Liver (tissue), 9 donors: Measurements from ENCODE around the gene EP400. TPM values are rescaled to one million over a fixed set of nuclear protein-coding genes. Genes with fewer than 3 reads are reported as not detected.

Experiments used
- DNase-seq: peaks from one replicate; pipeline ENCODE4 v3.0.0-alpha.2; 2017; ENCODE audit warnings: low spot score
- H3K27ac ChIP-seq, 2 donors: one replicate each; pipeline ENCODE4 v1.7.0; 2013; ENCODE audit warnings: inconsistent platforms in 2 of 2, low read length in 2 of 2, control low read depth in 1 of 2, low read depth in 1 of 2, mild to moderate bottlenecking in 1 of 2
- H3K27me3 ChIP-seq, 4 donors: one replicate each; pipeline versions ENCODE4 v1.6.1 to v1.7.0; 2013; ENCODE audit warnings: low read length in 3 of 4, inconsistent platforms in 1 of 4, mild to moderate bottlenecking in 1 of 4, moderate library complexity in 1 of 4; ENCODE audit not compliant: control insufficient read depth in 4 of 4, insufficient read depth in 4 of 4
- H3K36me3 ChIP-seq, 4 donors: one replicate each; pipeline versions ENCODE4 v1.6.1 to v1.7.0; 2013; ENCODE audit warnings: low read length in 3 of 4, mild to moderate bottlenecking in 3 of 4, low read depth in 1 of 4, moderate library complexity in 1 of 4; ENCODE audit not compliant: control insufficient read depth in 4 of 4, insufficient read depth in 3 of 4
- H3K4me1 ChIP-seq, 4 donors: one replicate each; pipeline versions ENCODE4 v1.6.1 to v1.7.0; 2013; ENCODE audit warnings: low read length in 3 of 4, mild to moderate bottlenecking in 3 of 4, moderate library complexity in 1 of 4; ENCODE audit not compliant: control insufficient read depth in 4 of 4, insufficient read depth in 4 of 4
- H3K4me3 ChIP-seq, 3 donors: one replicate each; pipeline versions ENCODE4 v1.6.1 to v1.7.0; 2013; ENCODE audit warnings: low read length in 3 of 3, control low read depth in 1 of 3, low read depth in 1 of 3, mild to moderate bottlenecking in 1 of 3
- H3K9ac ChIP-seq, 2 donors: one replicate each; pipeline ENCODE4 v1.7.0; 2013; ENCODE audit warnings: low read length in 2 of 2, mild to moderate bottlenecking in 2 of 2, moderate library complexity in 2 of 2, control low read depth in 1 of 2, low read depth in 1 of 2
- H3K9me3 ChIP-seq, 4 donors: one replicate each; pipeline versions ENCODE4 v1.6.1 to v1.7.0; 2013; ENCODE audit warnings: low read length in 3 of 4; ENCODE audit not compliant: control insufficient read depth in 4 of 4
- ATF3 ChIP-seq: IDR thresholded peaks from 2 replicates; pipeline ENCODE4 v1.6.1; 2016; ENCODE audit warnings: antibody characterized with exemption
- CTCF ChIP-seq: fragments of 150-350 bp; IDR thresholded peaks from 2 replicates; pipeline ENCODE4 v1.5.1; 2017; ENCODE audit warnings: improper control_type of control experiment, low read depth, low read length; ENCODE audit not compliant: missing input control
- FOXA1 ChIP-seq: IDR thresholded peaks from 2 replicates; pipeline ENCODE4 v1.6.1; 2016; ENCODE audit warnings: antibody characterized with exemption
- FOXA2 ChIP-seq: IDR thresholded peaks from 2 replicates; pipeline ENCODE4 v1.6.1; 2016; ENCODE audit warnings: antibody characterized with exemption
- GABPA ChIP-seq, 2 donors: IDR thresholded peaks in 1 of 2; conservative IDR thresholded peaks in 1 of 2; 2 replicates each; pipeline ENCODE4 v1.6.1; 2016; ENCODE audit warnings: antibody characterized with exemption in 2 of 2, mild to moderate bottlenecking in 1 of 2, moderate library complexity in 1 of 2
- HNF4G ChIP-seq: IDR thresholded peaks from 2 replicates; pipeline ENCODE4 v1.6.1; 2016; ENCODE audit warnings: antibody characterized with exemption
- JUND ChIP-seq, 2 donors: IDR thresholded peaks; 2 replicates each; pipeline ENCODE4 v1.6.1; 2016; ENCODE audit warnings: antibody characterized with exemption in 2 of 2
- NR2F2 ChIP-seq: IDR thresholded peaks from 2 replicates; pipeline ENCODE4 v1.6.1; 2016; ENCODE audit warnings: antibody characterized with exemption
- RXRA ChIP-seq, 2 donors: IDR thresholded peaks; 2 replicates each; pipeline ENCODE4 v1.6.1; 2017 to 2018; ENCODE audit warnings: antibody characterized with exemption in 2 of 2, mild to moderate bottlenecking in 1 of 2
- SP1 ChIP-seq: IDR thresholded peaks from 2 replicates; pipeline ENCODE4 v1.6.1; 2018; ENCODE audit warnings: antibody characterized with exemption, mild to moderate bottlenecking
- TAF1 ChIP-seq: conservative IDR thresholded peaks from 2 replicates; pipeline ENCODE4 v1.6.1; 2016; ENCODE audit warnings: antibody characterized with exemption, mild to moderate bottlenecking
- YY1 ChIP-seq: IDR thresholded peaks from 2 replicates; pipeline ENCODE4 v1.6.1; 2016; ENCODE audit warnings: antibody characterized with exemption, mild to moderate bottlenecking
- ZBTB33 ChIP-seq: IDR thresholded peaks from 2 replicates; pipeline ENCODE4 v1.6.1; 2016; ENCODE audit warnings: antibody characterized with exemption
- WGBS: extraction: QIAGEN DNeasy Blood & Tissue Kit; methylation state at CpG from one replicate; pipeline ENCODE4 v1.1.7; 2013; 5-methylcytosine and 5-hydroxymethylcytosine counted together
- polyA plus RNA-seq, 2 donors: library from polyadenylated mRNA; stranded (reverse) in 1 of 2; unstranded in 1 of 2; fragments of 200-250 nt in 1 of 2; fragments of >200 nt in 1 of 2; fragmentation: Nextera tagmentation in 1 of 2; extraction: Ambion mirVana in 1 of 2; gene quantifications; one replicate each; pipeline versions ENCODE4 v1.2.1 to v1.2.3, GENCODE V29; 2013 to 2015
- total RNA-seq, 2 donors: library from RNA; depleted of rRNA; stranded (reverse); fragments of >200 nt; gene quantifications; one replicate each; pipeline ENCODE4 v1.2.3, GENCODE V29; 2014
- donor health status: healthy.
- donor health status: healthy.
- donor health status: healthy.
- donor health status: healthy.
- donor health status: healthy.

Gene EP400
- total and polyA plus RNA-seq, 4 donors, result 4.7 to 12.4 (median 7.1) TPM

GRCh38 chr12:131919366-131920156 lies 30.2 kb upstream of the EP400 start:
- Histone ChIP-seq H3K4me3 (no peak overlapping the region), H3K9me3 (no peaks in the 10 kb centered on the region), H3K27me3 (no peaks in the 10 kb centered on the region), H3K36me3 (peaks cover 30 to 72% (median 33%) of the 10 kb centered on the region in 4 donors), H3K27ac (no peak overlapping the region), H3K4me1 (peaks cover 0 to 1% (median 0%) of the 10 kb centered on the region in 4 donors), H3K9ac (no peak overlapping the region)
- DNase-seq, result no peak
- TF ChIP-seq RXRA (IDR thresholded peaks at IDR 0.05) (no peak), FOXA1 (no peak), ZBTB33 (no peak), GABPA (IDR thresholded peaks at IDR 0.05 in 1 of 2, conservative IDR thresholded peaks at IDR 0.05 in 1 of 2) (no peak), CTCF (no peak), SP1 (no peak), YY1 (no peak), FOXA2 (no peak)
- 91% methylated on average over 37 of the region's 37 CpGs for WGBS

GRCh38 chr12:131920157-131920508 lies 29.6 kb upstream of the EP400 start:
- H3K4me1 ChIP-seq, result peaks cover 0 to 2% (median under 1%) of the 10 kb centered on the region in 4 donors
- no peaks in the 10 kb centered on the region for H3K9me3 ChIP-seq
- H3K36me3 ChIP-seq, result peaks cover 27 to 66% (median 30%) of the 10 kb centered on the region in 4 donors
- DNase-seq, result no peak
- H3K4me3 ChIP-seq, result no peak overlapping the region
- H3K27me3 ChIP-seq, result no peaks in the 10 kb centered on the region
- no peak overlapping the region for H3K27ac ChIP-seq
- WGBS, result 95% methylated on average over 14 of the region's 14 CpGs
- no peak overlapping the region for H3K9ac ChIP-seq
- TF ChIP-seq NR2F2, result no peak
- no peak for TF ChIP-seq TAF1
- TF ChIP-seq HNF4G, result no peak
- TF ChIP-seq ATF3, result no peak
- no peak for TF ChIP-seq JUND (IDR thresholded peaks at IDR 0.05)
